Spleen (tissue), 11 donors: Measurements from ENCODE around the gene ZFYVE26. TPM values are rescaled to one million over a fixed set of nuclear protein-coding genes. Genes with fewer than 3 reads are reported as not detected.
A peak's percentile ranks its signal among the peaks of the same experiment; 100 is the strongest.

Source experiments
- DNase-seq: peaks from one replicate; pipeline ENCODE4 v3.0.0-alpha.2; 2020
- H3K27ac ChIP-seq, 8 donors: fragments of 200-600 bp; sonication (generic) in 7 of 8; 1 replicate in 4 of 8; 2 replicates in 4 of 8; pipeline versions ENCODE4 v1.5.0 to v1.8.0; 2016 to 2021; ENCODE audit warnings: inconsistent platforms in 4 of 8, mild to moderate bottlenecking in 4 of 8, moderate library complexity in 1 of 8
- H3K27me3 ChIP-seq, 7 donors: fragments of 200-600 bp; sonication (generic) in 6 of 7; replicated peaks in 1 of 7; 1 replicate in 4 of 7; 2 replicates in 3 of 7; pipeline versions ENCODE4 v1.5.0 to v1.8.0; 2016 to 2021; ENCODE audit warnings: inconsistent platforms in 3 of 7, mild to moderate bottlenecking in 1 of 7
- H3K36me3 ChIP-seq, 6 donors: fragments of 200-600 bp; sonication (generic) in 5 of 6; 1 replicate in 4 of 6; 2 replicates in 2 of 6; pipeline versions ENCODE4 v1.5.0 to v1.8.0; 2016 to 2021; ENCODE audit warnings: inconsistent platforms in 2 of 6
- H3K4me1 ChIP-seq, 6 donors: fragments of 200-600 bp; sonication (generic) in 5 of 6; 1 replicate in 3 of 6; 2 replicates in 3 of 6; pipeline versions ENCODE4 v1.5.0 to v1.8.0; 2016 to 2021; ENCODE audit warnings: inconsistent platforms in 3 of 6
- H3K4me3 ChIP-seq, 8 donors: fragments of 200-600 bp; sonication (generic) in 7 of 8; 1 replicate in 4 of 8; 2 replicates in 4 of 8; pipeline versions ENCODE4 v1.5.0 to v1.8.0; 2016 to 2021; ENCODE audit warnings: inconsistent platforms in 4 of 8, mild to moderate bottlenecking in 4 of 8, moderate library complexity in 2 of 8
- H3K9me3 ChIP-seq, 8 donors: fragments of 200-600 bp; sonication (generic) in 7 of 8; 1 replicate in 4 of 8; 2 replicates in 4 of 8; pipeline versions ENCODE4 v1.5.0 to v1.8.0; 2016 to 2021; ENCODE audit warnings: inconsistent platforms in 4 of 8
- POLR2A ChIP-seq, 3 donors: fragments of 450-650 bp; IDR thresholded peaks; one replicate each; pipeline ENCODE4 v1.5.1; 2017; ENCODE audit warnings: antibody characterized with exemption in 3 of 3, mild to moderate bottlenecking in 1 of 3
- POLR2AphosphoS5 ChIP-seq, 3 donors: sonication (generic); formaldehyde crosslinking; IDR thresholded peaks; one replicate each; pipeline ENCODE4 v1.5.1; 2017; ENCODE audit warnings: antibody characterized with exemption in 3 of 3
- WGBS, 5 donors: extraction: QIAGEN DNeasy Blood & Tissue Kit in 3 of 5; methylation state at CpG; one replicate each; pipeline versions ENCODE4 v1.1.5 to v1.1.7; 2013 to 2018; 5-methylcytosine and 5-hydroxymethylcytosine counted together
- intact Hi-C: fragments of 100-400 bp; cut with DNase I; formaldehyde crosslinking; loops from one replicate; pipeline ENCODE4 v1.15.0; 2023; ENCODE audit warnings: low total_unique reads
- polyA plus RNA-seq, 3 donors: library from polyadenylated mRNA; stranded (reverse); fragments of 200-250 nt; gene quantifications; one replicate each; pipeline ENCODE4 v1.2.1, GENCODE V29; 2013
- total RNA-seq, 7 donors: library from RNA; depleted of rRNA in 3 of 7; stranded (reverse); fragments of >200 nt in 3 of 7; fragmentation: NEBNext Ultra II Directional in 4 of 7; extraction: Animal tissue kit (Norgen Biotek cat#: 25700) in 4 of 7; gene quantifications; one replicate each; pipeline versions ENCODE4 v1.1.0 to v1.2.1, GENCODE V29; 2016 to 2021
- TF ChIP-seq, protein P1 (sequence below), 11 experiments: fragments of 200-600 bp in 7 of 11; fragments of 450-650 bp in 4 of 11; sonication (generic) in 4 of 11; IDR thresholded peaks in 8 of 11; conservative IDR thresholded peaks in 3 of 11; 1 replicate in 7 of 11; 2 replicates in 4 of 11; pipeline versions ENCODE4 v1.4.0 to v1.8.0; 2016 to 2021; ENCODE audit warnings: antibody characterized with exemption in 11 of 11, inconsistent platforms in 4 of 11, mild to moderate bottlenecking in 1 of 11
- donor health status: healthy with polysubstance abuse.
- donor health status: DM: no; HTN: no; CAD: no; lungs with moderate emphysema.
- donor health status: DM: no; HTN: no; CAD: no.
- donor health status: Bipolar disorder and iron deficiency.
- donor health status: healthy.
- donor health status: DM: no; HTN: no; CAD: no.
- donor health status: DM: yes; HTN: yes; CAD: no.

Gene ZFYVE26
- total and polyA plus RNA-seq, 10 donors: 3.6 to 43.5 (median 35.5) TPM

DNA sequence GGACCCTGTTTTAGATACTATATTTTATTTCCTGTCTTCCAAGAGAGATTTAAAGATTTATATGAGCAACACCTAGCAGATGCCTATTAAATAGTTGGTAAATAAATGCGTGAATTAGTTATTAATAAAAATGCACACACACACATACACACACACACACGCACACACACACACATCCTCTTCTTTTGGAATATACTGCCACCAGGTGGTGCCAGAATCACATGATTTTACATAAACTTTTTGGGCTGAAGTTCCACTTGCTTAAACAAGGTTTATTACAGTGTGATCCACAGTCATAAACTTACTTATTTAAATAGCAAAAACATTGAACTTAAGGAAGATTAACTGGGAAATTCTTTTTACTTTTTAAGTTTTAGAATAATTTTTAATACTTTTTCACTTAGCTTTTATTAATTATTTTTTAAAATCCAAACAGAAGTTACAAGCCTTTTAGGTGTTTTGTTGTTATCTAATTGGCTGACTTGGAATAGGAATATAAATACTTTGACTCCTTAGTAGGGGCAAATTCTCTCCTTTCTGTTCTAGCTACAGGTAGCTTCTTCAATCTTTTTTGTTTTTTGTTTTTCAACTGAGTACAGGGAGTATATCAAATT is 20.7 kb upstream of the ZFYVE26 start:
- no peaks in the 10 kb centered on the region for H3K27me3 ChIP-seq
- TF ChIP-seq POLR2AphosphoS5 (IDR thresholded peaks at IDR 0.05) (no peak), POLR2A (IDR thresholded peaks at IDR 0.05) (no peak)
- TF ChIP-seq, protein P1, sequence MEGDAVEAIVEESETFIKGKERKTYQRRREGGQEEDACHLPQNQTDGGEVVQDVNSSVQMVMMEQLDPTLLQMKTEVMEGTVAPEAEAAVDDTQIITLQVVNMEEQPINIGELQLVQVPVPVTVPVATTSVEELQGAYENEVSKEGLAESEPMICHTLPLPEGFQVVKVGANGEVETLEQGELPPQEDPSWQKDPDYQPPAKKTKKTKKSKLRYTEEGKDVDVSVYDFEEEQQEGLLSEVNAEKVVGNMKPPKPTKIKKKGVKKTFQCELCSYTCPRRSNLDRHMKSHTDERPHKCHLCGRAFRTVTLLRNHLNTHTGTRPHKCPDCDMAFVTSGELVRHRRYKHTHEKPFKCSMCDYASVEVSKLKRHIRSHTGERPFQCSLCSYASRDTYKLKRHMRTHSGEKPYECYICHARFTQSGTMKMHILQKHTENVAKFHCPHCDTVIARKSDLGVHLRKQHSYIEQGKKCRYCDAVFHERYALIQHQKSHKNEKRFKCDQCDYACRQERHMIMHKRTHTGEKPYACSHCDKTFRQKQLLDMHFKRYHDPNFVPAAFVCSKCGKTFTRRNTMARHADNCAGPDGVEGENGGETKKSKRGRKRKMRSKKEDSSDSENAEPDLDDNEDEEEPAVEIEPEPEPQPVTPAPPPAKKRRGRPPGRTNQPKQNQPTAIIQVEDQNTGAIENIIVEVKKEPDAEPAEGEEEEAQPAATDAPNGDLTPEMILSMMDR (IDR thresholded peaks at IDR 0.05 in 8 of 11, conservative IDR thresholded peaks at IDR 0.05 in 3 of 11): peak; percentile 33 to 90 (median 71)
- intact Hi-C loops: loop anchor here (10.0 kb wide), 1 partner anchor 998 kb away; no protein-coding TSS in a partner anchor
- H3K4me1 ChIP-seq: peaks cover 0 to 11% (median 0%) of the 10 kb centered on the region in 6 donors
- no peaks in the 10 kb centered on the region for H3K9me3 ChIP-seq
- no peak for DNase-seq
- no peak overlapping the region for H3K4me3 ChIP-seq
- 10 to 24% (median 19%) methylated on average over 2 of the region's 2 CpGs for WGBS, 5 donors
- no peak overlapping the region for H3K27ac ChIP-seq
- peaks cover 0 to 13% (median 0%) of the 10 kb centered on the region in 6 donors for H3K36me3 ChIP-seq

DNA sequence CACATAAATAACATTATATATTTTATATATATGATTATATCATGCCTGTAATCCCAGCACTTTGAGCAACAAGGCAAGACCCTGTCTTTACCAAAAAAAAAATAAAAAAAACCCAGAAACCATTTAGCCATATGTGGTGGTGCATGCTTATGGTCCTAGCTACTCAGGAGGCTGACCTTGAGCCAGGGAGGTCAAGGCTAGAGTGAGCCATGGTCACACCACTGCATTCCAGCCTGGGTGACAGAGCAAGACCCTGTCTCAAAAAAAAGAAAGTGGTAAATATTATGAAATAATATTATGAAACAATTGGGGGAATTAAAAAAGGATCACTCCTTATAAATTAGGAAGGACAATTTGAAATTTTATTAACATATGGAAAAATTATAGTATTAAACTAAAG is 19.2 kb upstream of the ZFYVE26 start:
- intact Hi-C loops: loop anchor here (10.0 kb wide), 1 partner anchor 999 kb away; no protein-coding TSS in a partner anchor
- TF ChIP-seq POLR2A (IDR thresholded peaks at IDR 0.05): no peak
- TF ChIP-seq POLR2AphosphoS5 (IDR thresholded peaks at IDR 0.05): no peak
- TF ChIP-seq, protein P1 (IDR thresholded peaks at IDR 0.05 in 8 of 11, conservative IDR thresholded peaks at IDR 0.05 in 3 of 11): no peak
- no peak for DNase-seq
- Histone ChIP-seq H3K4me1 (peaks cover 0 to 11% (median 0%) of the 10 kb centered on the region in 6 donors), H3K9me3 (no peaks in the 10 kb centered on the region), H3K36me3 (peaks cover 0 to 21% (median 0%) of the 10 kb centered on the region in 6 donors), H3K27ac (no peak overlapping the region), H3K27me3 (no peaks in the 10 kb centered on the region), H3K4me3 (no peak overlapping the region)

- Histone ChIP-seq H3K27ac (no peak overlapping the region), H3K4me3 (no peak overlapping the region), H3K4me1 (peaks cover 0 to 11% (median 0%) of the 10 kb centered on the region in 6 donors), H3K27me3 (no peaks in the 10 kb centered on the region), H3K36me3 (peaks cover 0 to 26% (median 0%) of the 10 kb centered on the region in 6 donors), H3K9me3 (no peaks in the 10 kb centered on the region)
- 75 to 92% (median 91%) methylated on average over 1 of the region's 1 CpG for WGBS, 5 donors
- intact Hi-C loops: loop anchor here (10.0 kb wide), 1 partner anchor 1001 kb away; no protein-coding TSS in a partner anchor
- TF ChIP-seq, protein P1 (IDR thresholded peaks at IDR 0.05 in 8 of 11, conservative IDR thresholded peaks at IDR 0.05 in 3 of 11): no peak
- TF ChIP-seq POLR2A (IDR thresholded peaks at IDR 0.05): no peak
- TF ChIP-seq POLR2AphosphoS5 (IDR thresholded peaks at IDR 0.05): no peak
- DNase-seq: no peak
Measured at GRCh38 chr14:67833403-67833802, 17.0 kb upstream of the ZFYVE26 start.

DNA sequence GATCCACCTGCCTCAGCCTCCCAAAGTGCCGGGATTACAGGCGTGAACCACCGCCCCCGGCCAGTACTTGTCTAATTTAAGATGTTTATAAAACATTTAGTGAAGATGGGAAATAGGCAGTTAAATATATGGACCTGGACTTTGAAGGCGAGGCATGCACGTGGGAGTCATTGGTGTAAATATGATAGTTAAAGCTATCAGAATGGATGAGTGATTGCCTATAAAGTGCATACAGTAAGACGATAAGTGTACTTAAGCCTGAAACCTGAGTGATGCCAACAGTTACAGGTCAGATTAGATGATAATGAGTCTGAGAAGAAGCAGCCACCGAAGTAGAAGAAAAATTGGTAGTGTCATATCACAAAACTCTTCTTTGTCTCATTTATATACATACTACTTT is 14.7 kb upstream of the ZFYVE26 start:
- H3K27me3 ChIP-seq: no peaks in the 10 kb centered on the region
- TF ChIP-seq POLR2A (IDR thresholded peaks at IDR 0.05) (no peak), POLR2AphosphoS5 (IDR thresholded peaks at IDR 0.05) (no peak)
- TF ChIP-seq, protein P1 (IDR thresholded peaks at IDR 0.05 in 8 of 11, conservative IDR thresholded peaks at IDR 0.05 in 3 of 11): no peak
- DNase-seq: no peak
- H3K36me3 ChIP-seq: peaks cover 0 to 44% (median 8%) of the 10 kb centered on the region in 6 donors
- H3K4me1 ChIP-seq: no peaks in the 10 kb centered on the region
- intact Hi-C loops: loop anchor here (10.0 kb wide), 1 partner anchor 1004 kb away; no protein-coding TSS in a partner anchor
- H3K9me3 ChIP-seq: no peaks in the 10 kb centered on the region
- WGBS, 5 donors: 91 to 95% (median 94%) methylated on average over 8 of the region's 8 CpGs
- no peak overlapping the region for H3K27ac ChIP-seq
- H3K4me3 ChIP-seq: no peak overlapping the region
